GDM1 (cell line): ENCODE results near the gene GALNT2.

Experiments used
- DNase-seq: peaks from one replicate; lab custom pipeline; 2025; lab: John Stamatoyannopoulos, UW

The GALNT2 gene

DNA sequence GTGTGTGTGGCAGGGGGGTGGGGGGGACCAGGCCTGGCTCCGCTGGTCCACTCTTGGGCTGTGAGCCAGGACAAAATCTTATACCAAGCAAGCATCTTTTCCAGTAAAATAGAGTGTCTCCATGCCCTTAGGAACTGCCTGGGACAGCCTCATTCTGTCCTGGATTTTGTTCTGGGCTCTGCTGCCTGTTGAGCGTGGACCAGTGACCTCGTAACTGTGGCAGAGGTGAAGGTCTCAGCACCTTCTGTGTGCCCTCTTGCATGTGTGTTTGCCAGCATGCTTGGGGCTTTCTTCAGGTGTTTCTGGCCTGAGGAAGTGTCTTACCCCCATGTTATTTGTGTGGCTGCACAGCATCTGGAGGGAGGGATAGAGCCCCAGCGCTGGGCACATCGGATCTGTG, 45.7 kb downstream of the GALNT2 start:
- no peak for DNase-seq

- no peak for DNase-seq
Observed at GRCh38 chr1:230113235-230113592, 46.2 kb downstream of the GALNT2 start.

- no peak for DNase-seq
Observed at GRCh38 chr1:230113593-230114236, 46.7 kb downstream of the GALNT2 start.

GRCh38 chr1:230114237-230114651, 47.2 kb downstream of the GALNT2 start:
- no peak for DNase-seq

DNA sequence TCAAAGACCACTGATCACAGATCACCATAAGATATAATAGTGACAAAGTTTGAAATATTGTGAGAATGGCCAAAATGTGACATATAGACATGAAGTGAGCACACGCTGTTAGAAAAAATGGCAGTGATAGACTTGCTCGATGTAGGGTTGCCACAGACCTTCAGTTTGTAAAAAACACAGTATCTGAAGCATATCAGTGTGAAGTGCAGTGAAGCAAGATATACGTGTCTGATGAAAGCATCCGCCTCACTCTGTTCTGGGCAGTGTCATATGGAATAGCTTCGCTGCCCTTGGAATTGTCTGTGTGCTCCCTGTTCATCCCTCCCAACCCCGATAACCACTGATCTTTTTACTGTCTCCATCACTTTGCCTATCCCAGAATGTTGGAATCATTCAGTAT, 50.7 kb downstream of the GALNT2 start:
- no peak for DNase-seq

DNA sequence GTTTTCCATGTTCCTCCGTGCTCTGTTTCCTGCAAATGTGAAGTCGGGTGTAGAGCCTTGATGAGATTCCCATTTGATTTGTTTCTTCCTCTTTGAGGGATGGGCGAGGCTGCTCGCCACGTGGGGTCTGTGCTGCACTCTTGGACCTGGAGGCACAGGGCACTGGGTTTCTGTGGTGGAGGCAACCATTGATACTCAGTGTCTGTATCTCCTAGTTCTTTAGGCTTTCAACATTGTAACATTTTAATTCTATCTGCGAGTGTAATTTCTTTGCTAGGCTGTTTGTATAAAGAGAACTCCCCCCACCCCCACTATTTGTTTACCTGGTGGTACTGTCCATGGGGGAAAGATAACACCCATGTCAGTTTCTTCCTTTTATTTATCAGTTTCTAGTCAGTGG, 52.3 kb downstream of the GALNT2 start:
- no peak for DNase-seq

DNA sequence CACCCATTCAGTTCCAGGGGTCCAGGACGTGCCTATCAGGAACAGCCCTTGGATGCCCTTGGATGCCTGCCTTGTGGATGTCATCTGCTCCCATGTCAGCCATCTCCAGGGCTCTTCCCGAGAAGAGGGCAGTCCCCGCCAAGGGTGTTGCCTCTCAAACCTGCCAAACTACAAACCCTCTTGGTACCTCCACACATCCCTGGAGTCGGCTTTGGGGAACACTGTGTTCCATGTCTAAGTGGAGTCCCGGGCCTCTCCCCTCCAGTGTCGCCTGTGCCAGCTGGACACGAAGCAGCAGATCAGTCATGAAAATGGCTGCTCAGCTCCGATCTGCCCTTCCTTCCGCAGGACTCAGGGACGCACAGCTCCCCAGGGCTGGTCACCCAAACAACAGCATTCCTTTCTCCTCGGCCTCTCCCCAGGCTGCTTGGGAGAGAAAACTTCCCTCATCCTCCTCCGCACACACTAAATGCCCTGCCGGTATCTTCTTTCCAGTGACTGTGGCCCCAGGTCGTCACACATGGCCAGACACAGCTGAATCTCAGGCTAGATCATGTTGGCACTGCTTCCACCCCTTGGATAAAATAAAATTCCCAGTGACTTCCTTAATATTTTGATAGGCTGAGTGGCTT, 53.4 kb downstream of the GALNT2 start:
- DNase-seq: no peak

- no peak for DNase-seq
Observed at GRCh38 chr1:230120921-230121381, 53.9 kb downstream of the GALNT2 start.

DNA sequence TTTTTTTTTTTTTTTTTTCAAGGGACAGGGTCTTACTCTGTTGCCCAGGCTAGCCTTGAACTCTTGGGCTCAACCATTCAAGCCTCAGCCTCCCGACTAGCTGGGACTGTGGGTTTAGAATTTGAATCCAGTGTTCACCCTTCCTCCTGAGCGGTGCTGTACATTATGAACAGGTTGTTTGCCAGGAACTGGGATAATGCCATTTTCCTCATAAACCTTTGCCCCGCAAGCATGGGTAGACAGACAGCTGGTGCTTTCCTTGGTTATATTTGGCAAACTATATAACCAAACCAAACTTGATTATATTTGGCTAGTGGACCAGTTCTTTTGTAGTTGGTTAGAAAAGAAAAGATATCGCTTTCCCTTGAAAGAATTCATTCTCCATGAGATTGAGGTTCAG, 54.9 kb downstream of the GALNT2 start:
- no peak for DNase-seq

GRCh38 chr1:230122366-230123279, 55.6 kb downstream of the GALNT2 start:
- no peak for DNase-seq

- no peak for DNase-seq
Observed at GRCh38 chr1:230123280-230124185, 56.5 kb downstream of the GALNT2 start.

GRCh38 chr1:230124186-230125128, 57.4 kb downstream of the GALNT2 start:
- DNase-seq: no peak

DNA sequence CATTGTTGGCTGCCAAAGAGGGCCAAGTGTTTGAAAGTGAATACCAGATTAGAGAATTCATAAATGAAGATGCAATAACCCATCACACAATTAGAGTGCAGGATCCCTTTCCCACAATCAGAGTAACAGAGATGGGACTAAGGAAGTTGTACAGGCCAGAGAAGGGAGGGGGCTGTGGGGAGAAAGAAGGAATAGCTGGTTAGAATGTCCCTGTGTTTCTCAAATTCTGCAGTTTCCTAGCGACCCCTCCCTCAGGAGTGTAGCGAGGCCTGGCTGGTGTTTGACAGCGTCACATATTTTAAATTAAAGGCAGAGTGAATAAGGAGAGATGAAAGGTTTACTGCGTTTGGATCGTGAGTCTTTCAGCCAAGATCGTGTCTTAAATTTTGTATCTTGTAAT, 58.1 kb downstream of the GALNT2 start:
- no peak for DNase-seq

DNA sequence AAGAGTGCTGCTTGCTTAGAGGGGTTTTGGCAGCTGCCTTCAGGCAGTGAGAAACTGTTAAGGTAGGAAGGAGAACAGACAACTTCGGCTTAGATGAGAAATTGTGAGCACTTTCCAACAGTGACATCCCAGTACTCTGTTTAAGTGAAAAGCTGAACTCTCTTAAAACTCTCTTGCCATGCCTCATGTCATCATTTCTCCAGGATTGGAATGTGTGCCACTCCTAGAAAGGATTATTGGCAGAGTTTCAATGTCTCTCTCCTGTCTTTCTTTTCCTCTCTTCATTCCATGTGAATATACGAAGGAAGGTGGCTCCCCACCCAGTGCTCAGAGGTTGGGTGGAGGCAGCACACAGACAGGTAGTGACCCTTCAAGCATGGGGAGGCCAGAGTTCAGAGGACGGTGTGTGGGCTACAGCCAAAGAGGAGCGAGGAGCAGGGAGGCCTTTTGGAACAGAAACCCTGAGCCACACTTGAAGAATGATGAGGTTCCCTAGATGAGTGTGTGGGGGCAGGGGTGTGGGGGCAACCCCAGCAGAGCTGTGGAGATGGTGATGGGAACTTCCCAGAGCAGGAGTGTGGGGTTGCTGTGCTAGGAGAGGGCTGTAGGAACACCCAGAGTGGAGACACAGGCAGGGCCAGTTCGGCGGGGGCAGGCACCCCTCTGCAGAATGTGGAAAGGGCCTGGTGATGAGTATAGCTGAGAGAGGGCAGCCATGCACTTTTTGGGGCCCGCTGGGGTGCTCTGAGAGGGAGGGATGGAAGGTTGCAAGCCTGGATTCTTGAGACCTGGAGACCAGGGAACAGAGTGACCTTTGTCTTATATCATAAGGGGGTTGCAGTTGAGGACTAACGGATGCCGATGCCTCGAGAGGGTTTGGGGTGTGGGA, 58.8 kb downstream of the GALNT2 start:
- DNase-seq: no peak

GRCh38 chr1:230126529-230127104, 59.6 kb downstream of the GALNT2 start:
- DNase-seq: no peak

DNA sequence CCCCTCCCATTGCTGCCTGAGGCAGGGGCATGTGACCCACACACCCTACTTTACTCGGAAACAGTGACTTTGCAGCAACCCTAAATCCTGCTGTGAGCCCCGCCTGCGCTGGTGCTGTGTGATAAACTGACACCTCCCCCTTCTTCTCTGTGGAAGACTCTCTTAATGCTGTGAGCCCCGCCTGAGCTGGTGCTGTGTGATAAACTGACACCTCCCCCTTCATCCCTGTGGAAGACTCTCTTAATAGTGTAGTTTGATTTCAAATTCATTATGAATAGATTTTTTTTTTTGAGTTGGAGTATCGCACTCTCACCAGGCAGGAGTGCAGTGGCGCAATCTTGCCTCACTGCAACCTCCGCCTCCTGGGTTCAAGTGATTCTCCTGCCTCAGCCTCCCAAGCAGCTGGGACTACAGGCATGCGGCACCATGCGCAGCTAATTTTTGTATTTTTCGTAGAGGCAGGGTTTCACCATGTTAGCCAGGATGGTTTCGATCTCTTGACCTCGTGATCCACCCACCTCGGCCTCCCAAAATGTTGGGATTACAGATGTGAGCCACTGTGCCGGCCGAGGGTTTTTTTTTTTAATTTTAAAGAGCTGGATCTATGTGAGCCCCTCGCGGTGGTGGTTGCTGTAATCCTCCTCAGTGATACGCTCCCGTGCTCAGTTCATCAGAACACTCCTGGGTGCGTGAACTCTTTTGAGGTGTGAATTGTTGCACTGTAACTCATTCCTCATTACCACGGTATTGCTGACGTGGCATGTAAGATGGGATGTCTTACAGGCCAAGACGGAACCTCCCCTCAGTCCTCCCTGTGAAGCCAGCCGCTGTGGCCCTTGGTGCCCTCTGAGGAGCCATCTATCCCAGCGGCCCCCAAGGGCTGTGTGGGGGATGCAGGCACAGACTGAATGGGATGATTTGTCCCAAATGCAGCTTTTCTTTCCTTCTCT, 60.3 kb downstream of the GALNT2 start:
- no peak for DNase-seq

DNA sequence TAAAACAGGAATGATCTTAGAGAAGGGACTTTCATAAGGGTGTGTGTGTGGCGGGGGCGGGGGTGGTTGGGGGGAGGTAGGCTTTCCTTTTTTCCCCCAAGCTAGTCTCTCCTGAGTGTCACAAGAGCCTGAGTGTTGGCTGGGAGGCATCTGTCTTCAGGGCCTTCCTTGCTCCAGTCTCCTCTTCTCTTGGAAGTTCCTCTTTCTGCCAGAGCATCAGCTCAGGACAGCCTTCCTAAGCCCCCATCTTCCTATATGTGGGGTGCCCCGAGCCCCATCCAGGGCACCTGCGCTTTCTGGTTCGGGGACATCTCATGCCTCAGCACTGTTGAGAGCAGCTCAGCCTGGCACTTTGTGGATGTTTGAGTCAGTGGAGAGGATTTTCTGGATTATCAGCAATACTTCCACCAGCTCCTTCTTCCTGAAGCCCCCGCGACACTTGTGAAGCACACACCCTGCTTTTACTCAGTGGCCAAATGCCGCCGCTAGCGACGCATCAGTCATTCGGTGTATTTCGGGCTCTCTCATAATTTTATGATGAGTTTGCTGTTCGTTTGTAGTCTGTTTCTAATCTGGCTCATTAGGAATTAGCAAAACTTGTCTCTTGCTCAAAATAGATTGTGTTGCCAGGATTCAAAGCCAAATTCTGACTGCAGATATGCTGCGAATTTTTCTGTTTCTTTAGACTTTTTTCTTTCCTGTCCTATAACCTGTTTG, 61.7 kb downstream of the GALNT2 start:
- DNase-seq: no peak

GRCh38 chr1:230129341-230129740, 62.3 kb downstream of the GALNT2 start:
- DNase-seq: no peak
